Smooth muscle cell of bladder (primary cell): ENCODE data around the gene ZNF804B. TPM values are rescaled to one million over a fixed set of nuclear protein-coding genes. Genes with fewer than 3 reads are reported as not detected.

Experiments used
- total RNA-seq: library from RNA; depleted of rRNA; stranded (reverse); fragments of >200 nt; gene quantifications from 2 replicates; pipeline ENCODE4 v1.2.3, GENCODE V29; 2014

The ZNF804B gene
- not detected in 2 replicates for total RNA-seq

GRCh38 chr7:88759230-88760135 is at the start of gene ZNF804B:
TSS of gene ZNF804B (plus strand) at chr7:88759700. CDS start at chr7:88759977, 277 bp downstream.

GRCh38 chr7:88795553-88795952 is 36.1 kb downstream of the ZNF804B start, which contains the start of gene TEX47:
TSS of gene TEX47 (minus strand) at chr7:88795737. CDS start at chr7:88794942, 795 bp downstream.

Other genes with a start within 250 kb of the ZNF804B start
- gene TEX47, start 36.0 kb downstream of the ZNF804B start, total RNA-seq: not detected in 2 replicates